ENCODE measurements around the gene ACOXL.

GRCh38 chr2:110772383-110772755 lies 40.0 kb downstream of the ACOXL start:
- TF ChIP-seq EP300 (IDR thresholded peaks at IDR 0.05) (no peak), CTCF (IDR thresholded peaks at IDR 0.05) (no peak), POLR2A (IDR thresholded peaks at IDR 0.05) (no peak)

All from ovary (tissue), 3 donors.